Ishikawa (cell line): ENCODE results near the gene SMYD3.

Experiments
- CEBPB ChIP-seq: IDR thresholded peaks from 2 replicates; pipeline ENCODE4 v1.6.1; 2012
- CREB1 ChIP-seq: IDR thresholded peaks from 2 replicates; pipeline ENCODE4 v1.6.1; 2012; ENCODE audit warnings: low read depth
- EGR1 ChIP-seq: IDR thresholded peaks from 2 replicates; pipeline ENCODE4 v1.6.1; 2012
- EP300 ChIP-seq: IDR thresholded peaks from 2 replicates; pipeline ENCODE4 v1.6.1; 2012; ENCODE audit warnings: borderline replicate concordance
- FOXM1 ChIP-seq: IDR thresholded peaks from 2 replicates; pipeline ENCODE4 v1.6.1; 2012; ENCODE audit warnings: low read depth, borderline replicate concordance
- NFIC ChIP-seq: IDR thresholded peaks from 2 replicates; pipeline ENCODE4 v1.6.1; 2012
- RAD21 ChIP-seq: IDR thresholded peaks from 2 replicates; pipeline ENCODE4 v1.6.1; 2012; ENCODE audit warnings: low read depth
- TAF1 ChIP-seq: IDR thresholded peaks from 2 replicates; pipeline ENCODE4 v1.6.1; 2012; ENCODE audit warnings: low read depth, mild to moderate bottlenecking
- TCF12 ChIP-seq: IDR thresholded peaks from 2 replicates; pipeline ENCODE4 v1.6.1; 2012; ENCODE audit warnings: low read depth
- TEAD4 ChIP-seq: IDR thresholded peaks from 2 replicates; pipeline ENCODE4 v1.6.1; 2012
- YY1 ChIP-seq: IDR thresholded peaks from 2 replicates; pipeline ENCODE4 v1.6.1; 2012; ENCODE audit warnings: low read depth
- ZBTB7A ChIP-seq: IDR thresholded peaks from 2 replicates; pipeline ENCODE4 v1.6.1; 2012; ENCODE audit warnings: low read depth
- TF ChIP-seq, protein P1 (sequence below): IDR thresholded peaks from 2 replicates; pipeline ENCODE4 v1.6.1; 2012
- TF ChIP-seq, protein P2 (sequence below): IDR thresholded peaks from 2 replicates; pipeline ENCODE4 v1.6.1; 2012; ENCODE audit warnings: low read depth, mild to moderate bottlenecking
- TF ChIP-seq, protein P3 (sequence below): IDR thresholded peaks from 2 replicates; pipeline ENCODE4 v1.6.1; 2012

The SMYD3 gene

DNA sequence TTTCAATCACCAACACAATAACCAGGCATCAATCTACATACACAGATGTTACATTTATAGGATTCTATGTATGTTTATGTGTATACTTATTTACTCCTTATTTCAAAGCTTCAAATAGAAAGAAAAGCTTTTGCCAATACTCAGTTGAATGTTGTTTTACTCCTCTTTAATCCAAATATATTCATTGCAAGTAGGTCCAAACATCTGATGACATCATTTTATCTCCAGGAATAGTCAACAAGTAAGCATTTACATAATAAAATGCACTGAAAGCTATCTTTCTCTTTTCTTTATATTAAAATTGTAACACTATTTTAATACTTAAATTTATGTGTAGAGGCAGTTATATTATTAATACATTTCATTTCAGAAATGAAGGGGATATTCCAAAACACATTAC lies 380.5 kb downstream of the SMYD3 start:
- TF ChIP-seq TEAD4 = no peak
- TF ChIP-seq ZBTB7A = no peak
- TF ChIP-seq FOXM1 = no peak
- TF ChIP-seq, protein P1, sequence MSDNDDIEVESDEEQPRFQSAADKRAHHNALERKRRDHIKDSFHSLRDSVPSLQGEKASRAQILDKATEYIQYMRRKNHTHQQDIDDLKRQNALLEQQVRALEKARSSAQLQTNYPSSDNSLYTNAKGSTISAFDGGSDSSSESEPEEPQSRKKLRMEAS = no peak
- TF ChIP-seq TCF12 = no peak
- TF ChIP-seq NFIC = no peak
- TF ChIP-seq TAF1 = no peak
- TF ChIP-seq YY1 = no peak
- TF ChIP-seq CEBPB = no peak
- TF ChIP-seq RAD21 = no peak
- no peak for TF ChIP-seq CREB1
- TF ChIP-seq, protein P2, sequence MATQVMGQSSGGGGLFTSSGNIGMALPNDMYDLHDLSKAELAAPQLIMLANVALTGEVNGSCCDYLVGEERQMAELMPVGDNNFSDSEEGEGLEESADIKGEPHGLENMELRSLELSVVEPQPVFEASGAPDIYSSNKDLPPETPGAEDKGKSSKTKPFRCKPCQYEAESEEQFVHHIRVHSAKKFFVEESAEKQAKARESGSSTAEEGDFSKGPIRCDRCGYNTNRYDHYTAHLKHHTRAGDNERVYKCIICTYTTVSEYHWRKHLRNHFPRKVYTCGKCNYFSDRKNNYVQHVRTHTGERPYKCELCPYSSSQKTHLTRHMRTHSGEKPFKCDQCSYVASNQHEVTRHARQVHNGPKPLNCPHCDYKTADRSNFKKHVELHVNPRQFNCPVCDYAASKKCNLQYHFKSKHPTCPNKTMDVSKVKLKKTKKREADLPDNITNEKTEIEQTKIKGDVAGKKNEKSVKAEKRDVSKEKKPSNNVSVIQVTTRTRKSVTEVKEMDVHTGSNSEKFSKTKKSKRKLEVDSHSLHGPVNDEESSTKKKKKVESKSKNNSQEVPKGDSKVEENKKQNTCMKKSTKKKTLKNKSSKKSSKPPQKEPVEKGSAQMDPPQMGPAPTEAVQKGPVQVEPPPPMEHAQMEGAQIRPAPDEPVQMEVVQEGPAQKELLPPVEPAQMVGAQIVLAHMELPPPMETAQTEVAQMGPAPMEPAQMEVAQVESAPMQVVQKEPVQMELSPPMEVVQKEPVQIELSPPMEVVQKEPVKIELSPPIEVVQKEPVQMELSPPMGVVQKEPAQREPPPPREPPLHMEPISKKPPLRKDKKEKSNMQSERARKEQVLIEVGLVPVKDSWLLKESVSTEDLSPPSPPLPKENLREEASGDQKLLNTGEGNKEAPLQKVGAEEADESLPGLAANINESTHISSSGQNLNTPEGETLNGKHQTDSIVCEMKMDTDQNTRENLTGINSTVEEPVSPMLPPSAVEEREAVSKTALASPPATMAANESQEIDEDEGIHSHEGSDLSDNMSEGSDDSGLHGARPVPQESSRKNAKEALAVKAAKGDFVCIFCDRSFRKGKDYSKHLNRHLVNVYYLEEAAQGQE = no peak
- TF ChIP-seq, protein P3, sequence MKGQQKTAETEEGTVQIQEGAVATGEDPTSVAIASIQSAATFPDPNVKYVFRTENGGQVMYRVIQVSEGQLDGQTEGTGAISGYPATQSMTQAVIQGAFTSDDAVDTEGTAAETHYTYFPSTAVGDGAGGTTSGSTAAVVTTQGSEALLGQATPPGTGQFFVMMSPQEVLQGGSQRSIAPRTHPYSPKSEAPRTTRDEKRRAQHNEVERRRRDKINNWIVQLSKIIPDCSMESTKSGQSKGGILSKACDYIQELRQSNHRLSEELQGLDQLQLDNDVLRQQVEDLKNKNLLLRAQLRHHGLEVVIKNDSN = no peak
- TF ChIP-seq EP300 = no peak
- TF ChIP-seq EGR1 = no peak

DNA sequence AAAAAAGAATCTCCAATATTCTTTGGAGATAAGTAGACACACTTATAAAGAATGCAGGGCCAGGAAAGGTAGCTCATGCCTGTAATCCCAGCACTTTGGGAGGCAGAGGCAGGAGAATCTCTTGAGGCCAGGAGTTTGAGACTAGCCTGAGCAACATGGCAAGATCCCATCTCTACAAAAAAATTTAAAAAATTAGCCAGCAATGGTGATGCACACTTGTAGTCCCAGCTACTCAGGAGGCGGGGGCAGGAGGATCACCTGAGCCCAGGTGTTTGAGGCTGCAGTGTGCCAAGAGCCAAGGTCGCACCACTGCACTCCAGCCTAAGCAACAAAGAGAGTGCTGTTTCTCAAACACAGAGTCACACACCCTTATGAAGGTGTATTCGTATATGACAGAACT lies 385.0 kb downstream of the SMYD3 start:
- TF ChIP-seq TAF1 = no peak
- no peak for TF ChIP-seq NFIC
- TF ChIP-seq CREB1 = no peak
- TF ChIP-seq, protein P2 = no peak
- TF ChIP-seq EP300 = no peak
- TF ChIP-seq, protein P3 = no peak
- TF ChIP-seq TCF12 = no peak
- no peak for TF ChIP-seq FOXM1
- no peak for TF ChIP-seq ZBTB7A

DNA sequence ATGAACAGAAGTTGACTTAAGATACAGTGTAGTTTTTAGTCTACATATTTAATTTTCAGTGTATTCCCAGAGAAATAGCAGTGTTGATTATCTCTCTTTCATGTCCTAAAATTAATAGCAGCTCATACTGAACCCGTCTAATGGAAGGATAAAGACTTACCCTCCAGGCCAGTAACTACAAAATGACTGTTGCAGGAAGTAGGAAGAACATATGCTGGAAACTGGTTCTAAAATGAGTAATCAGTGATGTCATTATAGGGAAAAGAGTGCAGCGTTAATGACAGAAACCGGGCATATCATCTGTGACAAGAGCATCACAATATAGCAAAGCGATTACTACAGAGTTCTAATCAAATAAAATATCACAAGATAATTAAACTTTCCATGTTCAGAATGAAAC lies 385.5 kb downstream of the SMYD3 start:
- no peak for TF ChIP-seq CREB1
- TF ChIP-seq CEBPB = no peak
- TF ChIP-seq EP300 = no peak
- TF ChIP-seq, protein P1 = no peak
- TF ChIP-seq, protein P2 = no peak
- no peak for TF ChIP-seq NFIC
- TF ChIP-seq ZBTB7A = no peak
- no peak for TF ChIP-seq YY1
- no peak for TF ChIP-seq TCF12
- no peak for TF ChIP-seq FOXM1
- no peak for TF ChIP-seq EGR1

DNA sequence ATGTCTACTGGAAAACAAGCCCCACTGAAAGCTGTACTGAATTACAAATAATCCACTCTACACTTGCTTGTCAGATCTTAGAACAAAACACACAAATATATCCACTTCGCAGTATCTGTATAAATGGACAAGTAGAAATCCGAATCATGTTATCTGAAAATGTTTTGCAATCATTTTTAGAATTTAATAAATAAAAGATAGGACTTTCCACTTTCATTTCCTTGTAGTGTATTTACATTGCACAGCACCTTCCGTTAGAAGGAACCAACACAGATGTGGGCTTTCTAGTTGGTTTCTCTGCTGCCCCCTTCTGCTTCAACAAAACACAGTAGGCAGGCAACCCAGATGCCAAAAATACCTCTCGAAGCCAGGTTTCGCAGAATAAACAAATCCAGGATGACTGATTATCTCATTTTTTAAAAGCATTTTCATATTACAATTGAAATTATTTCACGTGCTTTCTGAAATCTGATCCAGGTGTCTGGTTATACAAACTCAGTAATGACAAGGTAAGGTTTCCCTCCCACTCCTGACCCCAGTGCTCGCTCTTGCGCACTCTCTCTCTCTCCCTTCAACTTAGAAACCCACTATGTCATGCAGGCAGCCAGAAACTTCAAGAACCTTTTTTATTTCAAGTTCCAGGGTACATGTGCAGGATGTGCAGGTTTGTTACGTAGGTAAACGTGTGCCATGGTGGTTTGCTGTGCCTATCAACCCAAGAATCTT lies 389.9 kb downstream of the SMYD3 start:
- TF ChIP-seq ZBTB7A (no peak), EGR1 (no peak), RAD21 (peak; percentile 47; the same call in 1 of the 2 replicates)
- TF ChIP-seq, protein P3 = no peak
